HPDE6-E6E7 (cell line): ENCODE measurements around the gene RPS28.
"Not testable (repeated sequence)": the region's sequence is repeated elsewhere in the genome, so short reads cannot be mapped to it uniquely, and the experiment has no call there.

Source experiments
- DNase-seq: peaks from one replicate; pipeline ENCODE4 v3.0.0; 2011; ENCODE audit warnings: missing footprints; ENCODE audit errors: extremely low spot score

The RPS28 gene

DNA sequence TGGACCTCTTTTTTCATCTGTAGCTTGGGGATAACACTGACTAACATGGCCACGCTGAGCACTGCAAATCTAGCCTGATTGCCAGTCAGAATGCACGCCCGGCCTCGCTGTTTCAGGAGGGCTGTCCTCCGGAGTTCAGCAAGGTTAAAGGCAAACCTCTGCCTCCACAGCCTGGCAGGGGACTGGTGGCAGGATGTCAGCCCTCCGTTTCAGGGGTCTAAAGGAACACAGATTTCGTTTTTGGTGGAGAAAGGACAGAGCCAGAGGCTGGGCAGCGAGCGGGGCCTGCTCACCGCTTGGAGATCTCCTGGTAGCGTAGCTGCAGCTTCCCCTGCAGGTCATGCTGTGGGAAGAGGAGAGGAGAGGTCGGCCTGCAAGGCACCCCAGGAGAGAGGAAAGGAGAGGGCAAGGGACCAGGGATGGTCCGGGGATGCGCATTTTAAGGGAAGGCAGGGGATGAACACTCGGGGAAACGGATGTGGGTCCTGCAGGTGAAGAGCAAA, 681 bp upstream of the RPS28 start:
- no peak for DNase-seq

DNA sequence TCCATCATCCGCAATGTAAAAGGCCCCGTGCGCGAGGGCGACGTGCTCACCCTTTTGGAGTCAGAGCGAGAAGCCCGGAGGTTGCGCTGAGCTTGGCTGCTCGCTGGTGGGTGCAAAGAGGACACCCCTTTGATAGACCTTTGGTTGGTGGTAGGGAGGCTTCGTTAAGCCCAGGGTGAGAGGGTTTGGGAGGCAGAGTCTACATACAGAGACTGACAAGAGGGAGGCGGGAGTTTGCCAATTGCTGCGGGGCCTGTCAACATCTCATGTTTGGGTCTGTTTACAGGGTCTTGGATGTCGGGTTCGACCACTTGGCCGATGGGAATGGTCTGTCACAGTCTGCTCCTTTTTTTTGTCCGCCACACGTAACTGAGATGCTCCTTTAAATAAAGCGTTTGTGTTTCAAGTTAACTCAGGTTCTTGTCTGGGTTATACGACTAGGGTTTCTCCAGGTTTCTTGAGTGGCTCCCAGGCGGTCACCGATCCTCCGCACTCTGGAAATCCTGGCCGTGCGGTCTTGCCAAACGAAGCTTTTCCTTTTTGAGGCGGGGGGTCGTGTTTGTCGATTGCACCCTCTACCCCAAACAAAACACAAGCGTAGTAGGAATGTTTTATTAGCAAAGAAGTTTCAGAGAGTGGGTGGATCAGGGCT, 816 bp downstream of the RPS28 start:
- DNase-seq, result no peak

DNA sequence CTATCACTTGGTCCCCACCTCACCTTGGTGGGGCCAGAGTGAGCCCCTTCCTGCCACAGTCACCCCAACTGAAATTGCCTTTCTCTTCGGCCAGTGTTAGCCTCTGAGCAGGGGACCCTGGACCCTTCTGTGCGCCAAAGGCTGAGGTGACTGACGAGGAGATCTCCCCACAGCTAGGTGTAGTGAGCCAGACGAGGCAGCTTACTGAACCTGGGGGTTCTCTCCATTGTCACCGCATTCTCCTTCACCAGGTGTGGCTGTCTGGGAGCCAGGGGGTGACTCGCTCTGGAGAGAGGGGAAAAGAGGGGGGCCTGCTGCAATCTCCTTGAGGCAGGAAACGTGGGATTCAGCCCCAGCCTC, 1.3 kb downstream of the RPS28 start:
- no peak for DNase-seq

- no peak for DNase-seq
Measured at GRCh38 chr19:8323781-8324185, 2.5 kb downstream of the RPS28 start.

DNA sequence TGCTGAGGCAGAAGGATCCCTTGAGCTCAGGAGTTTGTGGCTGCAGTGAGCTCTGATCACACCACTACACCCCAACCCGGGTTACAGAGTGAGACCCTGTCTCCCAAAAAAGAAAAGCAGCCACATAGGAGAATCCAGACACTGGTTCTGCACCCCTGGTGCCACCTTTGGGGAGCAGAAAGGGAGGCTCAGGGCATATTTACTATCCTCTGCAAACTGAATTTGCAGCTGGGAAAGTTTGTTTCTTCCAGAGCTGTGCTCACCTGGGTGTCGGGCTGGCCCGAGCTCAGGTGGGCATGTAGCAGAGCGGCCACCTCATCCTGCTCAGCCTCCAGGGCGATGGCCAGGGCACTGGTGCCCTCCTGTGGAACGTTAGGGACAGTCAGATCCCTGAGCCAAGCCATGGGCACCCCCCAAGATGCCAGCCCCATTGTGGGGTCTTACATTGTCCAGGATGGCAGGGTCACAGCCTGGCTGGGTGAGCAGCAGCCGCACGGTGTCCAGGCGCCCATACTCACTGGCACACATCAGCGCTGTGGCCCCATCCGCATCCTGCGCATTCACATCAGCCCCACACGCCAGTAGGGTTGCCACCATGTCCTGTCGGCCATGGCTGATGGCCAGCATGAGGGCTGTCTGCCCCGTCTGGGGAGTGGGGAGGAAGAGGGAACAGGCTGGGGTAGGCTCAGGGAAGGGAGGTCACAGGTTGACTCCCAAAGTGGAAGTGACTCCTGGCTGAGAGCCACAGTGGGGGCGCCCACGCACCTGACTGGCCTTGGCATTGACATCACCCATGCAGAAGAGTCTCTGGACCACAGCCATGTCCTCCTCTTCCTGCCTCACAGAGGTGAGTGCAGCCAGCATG, 3.1 kb downstream of the RPS28 start:
- DNase-seq, result no peak

DNA sequence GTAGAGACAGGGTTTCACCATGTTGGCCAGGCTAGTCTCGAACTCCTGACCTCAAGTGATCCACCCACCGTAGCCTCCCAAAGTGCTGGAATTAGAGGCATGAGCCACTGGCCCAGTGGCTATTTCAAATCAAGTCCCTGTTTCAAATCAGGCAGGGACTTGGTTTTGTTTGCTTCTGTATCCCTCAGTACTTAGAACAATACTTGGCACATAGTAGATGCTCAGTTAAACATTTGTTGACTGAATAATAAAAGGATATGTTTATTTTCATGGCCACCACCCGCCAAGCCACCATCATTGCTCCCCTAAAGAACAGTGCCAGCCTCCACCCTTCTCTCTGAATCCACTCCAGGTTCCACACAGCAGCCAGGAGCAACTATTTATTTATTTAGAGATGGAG, 4.2 kb downstream of the RPS28 start:
- no peak for DNase-seq

- no peak for DNase-seq
Measured at GRCh38 chr19:8329996-8330395, 8.7 kb downstream of the RPS28 start.

DNA sequence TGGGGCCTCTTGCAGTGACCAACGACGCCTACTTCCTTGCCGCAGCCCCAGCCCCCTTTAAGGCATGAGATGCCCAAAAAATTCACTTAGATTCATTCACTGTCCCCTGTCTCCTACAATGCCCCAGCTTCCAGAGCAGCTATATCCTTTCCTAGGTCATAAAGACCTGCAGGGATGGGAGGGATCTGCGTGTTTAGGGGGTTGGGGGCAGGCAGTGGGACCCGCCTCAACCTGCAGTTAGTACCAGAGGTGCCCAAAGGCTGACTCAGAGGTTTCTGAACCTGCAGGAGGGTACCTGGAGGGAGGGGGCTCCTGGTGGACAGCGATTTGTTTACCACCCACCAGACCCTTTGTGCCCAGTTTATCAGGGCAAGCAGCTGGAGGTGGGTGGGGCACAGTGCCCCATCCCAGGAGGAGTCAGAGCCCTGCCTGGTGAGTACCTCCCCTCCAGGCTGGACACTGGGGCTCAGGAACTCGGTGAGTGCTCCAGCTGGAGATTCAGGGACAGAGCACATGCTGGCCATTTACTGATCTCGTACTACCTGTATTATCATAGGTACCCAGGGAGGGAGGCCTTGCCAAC, 10.1 kb downstream of the RPS28 start:
- no peak for DNase-seq

DNA sequence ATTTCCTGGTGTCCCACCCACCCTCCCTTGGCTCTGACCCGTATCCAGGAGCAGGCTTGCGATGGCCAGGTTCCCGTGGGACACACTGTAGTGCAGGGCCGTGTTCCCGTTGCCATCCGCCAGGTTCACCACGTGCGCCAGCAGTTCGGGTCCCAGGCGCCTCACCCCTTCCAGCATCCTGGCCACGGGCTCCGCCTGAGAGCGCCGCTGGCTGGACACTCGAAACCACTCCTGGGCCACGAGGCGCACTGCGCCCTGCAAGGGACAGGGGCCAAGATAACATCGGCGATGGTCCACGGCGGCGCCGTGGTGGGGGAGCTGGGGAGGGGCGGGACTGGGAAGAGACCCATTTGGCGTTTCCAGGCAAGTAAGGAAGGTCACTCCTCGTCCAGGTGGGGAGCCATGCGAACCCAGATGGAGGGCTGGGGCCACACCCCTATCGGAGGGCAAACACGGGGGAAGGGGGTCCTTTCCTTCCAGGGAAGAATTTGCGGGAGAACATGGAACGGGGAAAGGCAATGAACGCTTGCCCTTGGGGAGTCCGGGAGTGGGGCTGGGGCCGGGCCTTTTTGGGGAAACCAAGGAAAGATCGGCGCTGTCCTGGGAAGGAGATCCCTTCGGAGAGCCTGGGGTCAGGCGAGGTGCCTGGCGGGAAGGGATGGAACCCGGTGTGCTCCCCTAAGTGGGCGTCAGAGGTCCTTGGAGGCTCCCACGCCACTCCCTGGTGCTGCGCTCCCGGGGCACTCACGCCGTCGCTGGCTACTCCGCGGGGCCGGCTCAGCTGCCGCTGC, 11.9 kb downstream of the RPS28 start:
- DNase-seq, result no peak

- no peak for DNase-seq
Measured at GRCh38 chr19:8333767-8334457, 12.6 kb downstream of the RPS28 start.

DNA sequence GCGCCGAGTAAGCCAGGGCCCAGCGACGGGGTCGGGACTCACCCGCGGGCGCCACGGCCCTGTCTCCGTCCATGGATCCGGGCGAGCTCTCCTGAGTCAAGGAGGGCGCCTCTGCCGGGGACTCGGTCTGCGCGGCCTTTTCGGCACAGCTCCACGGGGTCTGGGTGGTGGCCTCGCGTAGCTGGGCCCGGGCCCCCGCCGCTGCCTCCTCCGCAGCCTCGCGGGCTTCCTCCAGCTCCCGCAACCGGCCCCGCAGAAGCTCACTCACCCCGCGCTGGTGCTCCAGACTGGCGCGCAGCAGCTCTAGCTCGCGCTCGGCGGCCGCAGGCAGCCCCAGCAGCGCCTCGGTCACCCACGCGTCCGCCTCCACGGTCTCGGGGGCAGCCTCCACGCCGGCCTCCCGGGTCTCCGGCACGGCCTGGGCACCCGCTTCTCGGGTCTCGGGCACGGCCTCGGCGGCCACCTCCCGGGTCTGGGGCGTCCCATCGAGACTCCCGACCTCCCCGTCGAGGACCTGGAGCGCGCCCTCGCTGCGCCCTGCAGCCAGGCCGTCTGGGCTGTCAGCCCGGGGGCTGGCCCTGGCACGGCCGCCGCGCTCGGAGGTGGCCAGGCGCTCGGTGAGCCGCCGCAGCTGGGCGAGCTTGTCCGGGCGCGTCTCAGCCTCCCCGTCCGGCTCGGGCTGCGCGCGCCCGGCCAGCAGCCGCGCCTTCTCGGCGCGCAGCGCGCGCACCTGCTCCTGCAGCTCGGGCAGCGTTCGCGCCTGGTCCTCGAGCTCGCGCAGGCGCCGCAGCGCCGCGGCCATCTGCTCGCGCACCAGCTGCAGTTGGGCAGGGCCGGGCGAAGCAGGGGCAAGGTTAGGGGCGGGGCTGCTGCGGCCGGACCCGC, 13.4 kb downstream of the RPS28 start:
- peak; percentile 83 for DNase-seq

- DNase-seq, result no peak
Measured at GRCh38 chr19:8335343-8336071, 14.2 kb downstream of the RPS28 start.

- DNase-seq, result no peak
Measured at GRCh38 chr19:8336072-8336569, 14.8 kb downstream of the RPS28 start.

DNA sequence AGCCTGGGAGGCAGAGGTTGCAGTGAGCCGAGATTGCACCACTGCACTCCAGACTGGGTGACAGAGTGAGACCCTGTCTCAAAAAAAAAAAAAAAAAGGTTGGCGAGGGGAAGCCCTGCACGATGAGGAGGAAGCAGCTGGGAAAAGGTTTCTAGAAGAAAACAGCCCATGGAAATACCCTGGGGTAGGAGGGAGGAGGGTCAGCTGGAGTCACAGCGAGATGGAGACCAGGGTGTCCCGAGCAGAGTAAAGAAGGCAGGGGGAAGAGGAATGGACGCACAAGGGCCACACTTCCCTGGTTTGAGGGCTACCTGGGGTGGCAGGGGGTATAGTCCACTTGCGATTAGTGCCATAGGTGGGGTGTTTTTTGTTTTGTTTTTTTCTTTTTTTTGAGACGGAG, 15.4 kb downstream of the RPS28 start:
- no peak for DNase-seq

GRCh38 chr19:8337728-8338127, 16.4 kb downstream of the RPS28 start:
- DNase-seq, result no peak

DNA sequence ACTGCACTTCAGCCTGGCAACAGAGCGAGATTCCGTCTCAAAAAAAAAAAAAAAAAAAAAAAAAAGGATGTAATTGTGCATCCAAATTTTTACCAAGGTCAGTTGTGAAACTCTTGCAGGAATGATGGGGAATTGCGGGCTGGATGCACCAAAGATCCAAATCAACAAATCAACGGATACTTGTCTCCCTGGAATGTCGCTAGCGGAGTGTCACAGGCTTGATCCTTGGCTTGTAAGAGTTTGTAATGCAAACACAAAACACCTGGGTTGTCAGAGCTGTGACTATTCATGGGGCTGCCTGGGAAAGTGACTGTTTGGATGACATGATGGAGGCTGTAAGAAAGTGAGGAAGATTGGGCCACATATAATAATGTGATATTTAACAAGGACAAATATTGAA, 17.5 kb downstream of the RPS28 start:
- no peak for DNase-seq

- no peak for DNase-seq
Measured at GRCh38 chr19:8340341-8341096, 19.2 kb downstream of the RPS28 start.

- not testable (repeated sequence) for DNase-seq
Measured at GRCh38 chr19:8341504-8341903, 20.2 kb downstream of the RPS28 start.

- DNase-seq, result no peak
Measured at GRCh38 chr19:8342316-8342683, 21.0 kb downstream of the RPS28 start.
